Fibroblast of lung (primary cell): ENCODE measurements around the gene YES1. TPM values are rescaled to one million over a fixed set of nuclear protein-coding genes. Genes with fewer than 3 reads are reported as not detected.
"Not testable (repeated sequence)": the region's sequence is repeated elsewhere in the genome, so short reads cannot be mapped to it uniquely, and the experiment has no call there.

Experiments
- DNase-seq, 2 donors: peaks; one replicate each; pipeline versions ENCODE4 v3.0.0 to v3.0.0-alpha.2; 2010; ENCODE audit warnings: low read depth in 2 of 2
- H2AFZ ChIP-seq: 2 replicates; pipeline ENCODE4 v1.5.1; 2012; ENCODE audit warnings: low read length, control low read depth, inconsistent platforms
- H3K27ac ChIP-seq: 2 replicates; pipeline ENCODE4 v1.5.1; 2011; ENCODE audit warnings: low read length, control low read depth; ENCODE audit not compliant: insufficient read depth
- H3K27me3 ChIP-seq: 2 replicates; pipeline ENCODE4 v1.5.1; 2011; ENCODE audit warnings: mild to moderate bottlenecking, low read length; ENCODE audit not compliant: control insufficient read depth, insufficient read depth
- H3K36me3 ChIP-seq: 2 replicates; pipeline ENCODE4 v1.5.1; 2011; ENCODE audit warnings: low read length; ENCODE audit not compliant: control insufficient read depth, insufficient read depth
- H3K4me1 ChIP-seq: 2 replicates; pipeline ENCODE4 v1.5.1; 2011; ENCODE audit warnings: low read length; ENCODE audit not compliant: control insufficient read depth, insufficient read depth; ENCODE audit errors: extremely low read depth
- H3K4me2 ChIP-seq: 2 replicates; pipeline ENCODE4 v1.5.1; 2011; ENCODE audit warnings: low read length, control low read depth; ENCODE audit not compliant: insufficient read depth; ENCODE audit errors: extremely low read depth
- H3K4me3 ChIP-seq, 4 experiments: fragments of 200-600 bp in 1 of 4; sonication (generic) in 1 of 4; replicated peaks in 1 of 4; 2 replicates each; pipeline ENCODE4 v1.5.1; 2011 to 2016; ENCODE audit warnings: low read length in 4 of 4, low read depth in 3 of 4, mild to moderate bottlenecking in 3 of 4, control low read depth in 2 of 4, inconsistent platforms in 1 of 4, mixed read lengths in 1 of 4; ENCODE audit not compliant: insufficient read depth in 1 of 4; ENCODE audit errors: control extremely low read depth in 1 of 4
- H3K79me2 ChIP-seq: 2 replicates; pipeline ENCODE4 v1.5.1; 2012; ENCODE audit warnings: mild to moderate bottlenecking, low read length, inconsistent platforms; ENCODE audit not compliant: control insufficient read depth, insufficient read depth
- H3K9ac ChIP-seq: 2 replicates; pipeline ENCODE4 v1.5.1; 2011; ENCODE audit warnings: mild to moderate bottlenecking, low read length, control low read depth; ENCODE audit not compliant: insufficient read depth
- H3K9me3 ChIP-seq: 2 replicates; pipeline ENCODE4 v1.5.1; 2012; ENCODE audit warnings: low read depth, low read length; ENCODE audit not compliant: control insufficient read depth, insufficient read depth
- H4K20me1 ChIP-seq: 2 replicates; pipeline ENCODE4 v1.5.1; 2011; ENCODE audit warnings: low read length; ENCODE audit not compliant: control insufficient read depth, insufficient read depth; ENCODE audit errors: extremely low read depth
- CTCF ChIP-seq, 2 donors: IDR thresholded peaks in 1 of 2; conservative IDR thresholded peaks in 1 of 2; 1 replicate in 1 of 2; 2 replicates in 1 of 2; pipeline ENCODE4 v1.5.1; 2011 to 2012; ENCODE audit warnings: low read length in 2 of 2, control low read depth in 1 of 2, inconsistent platforms in 1 of 2, low read depth in 1 of 2, mild to moderate bottlenecking in 1 of 2
- EZH2 ChIP-seq: IDR thresholded peaks from 2 replicates; pipeline ENCODE4 v1.5.1; 2012; ENCODE audit warnings: low read length, control low read depth, mild to moderate bottlenecking; ENCODE audit errors: missing control alignments
- polyA plus RNA-seq, 2 donors: library from polyadenylated mRNA; depleted of rRNA in 1 of 2; stranded (reverse) in 1 of 2; unstranded in 1 of 2; fragments of >200 nt; gene quantifications; 2 replicates each; pipeline ENCODE4 v1.2.1, GENCODE V29; 2011 to 2012; ENCODE audit warnings: missing spikeins in 1 of 2
- total RNA-seq: library from RNA; depleted of rRNA; stranded (reverse); fragments of >200 nt; gene quantifications from 2 replicates; pipeline ENCODE4 v1.2.1, GENCODE V29; 2014

The YES1 gene
- total and polyA plus RNA-seq, 2 donors (not counting 1 experiment from before 2014, with no cell fraction given): 26.6 to 49.5 TPM

DNA sequence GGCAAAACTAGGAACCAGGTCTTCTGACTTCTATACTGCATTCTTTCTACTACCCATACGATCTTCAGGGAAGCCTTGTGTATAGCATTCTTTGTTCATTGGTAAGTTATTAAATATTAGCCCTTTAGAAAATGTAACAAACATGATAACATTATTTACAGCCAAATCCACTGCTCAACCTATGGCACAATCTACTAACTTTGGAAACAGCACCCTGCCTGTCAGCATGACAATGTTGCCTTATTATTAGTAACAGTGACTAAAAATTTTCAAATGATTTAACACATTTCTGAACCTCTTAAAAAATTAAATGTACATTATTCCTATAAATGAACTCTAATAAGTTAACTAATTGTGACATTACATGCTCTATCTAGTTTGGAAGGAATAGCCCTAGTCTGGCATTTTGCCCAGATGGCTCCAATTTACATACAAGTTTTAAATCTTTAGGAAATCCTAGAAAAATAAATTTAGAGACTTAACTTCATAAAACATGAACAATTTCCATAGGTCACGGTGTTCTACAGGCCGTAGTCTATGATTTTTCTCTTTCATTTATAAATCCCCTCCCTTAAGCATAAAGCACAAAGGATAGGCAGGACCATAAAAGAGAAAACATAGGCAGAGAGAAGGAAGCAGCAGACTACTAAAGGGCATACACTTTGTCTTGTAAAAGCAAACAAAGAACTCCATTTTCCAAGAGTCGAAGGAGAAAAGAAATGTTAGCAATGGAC, 33.7 kb downstream of the YES1 start:
- peaks cover 1% of the 10 kb centered on the region for H3K79me2 ChIP-seq
- no peaks in the 10 kb centered on the region for H3K36me3 ChIP-seq
- no peaks in the 10 kb centered on the region for H4K20me1 ChIP-seq
- H2AFZ ChIP-seq: no peak overlapping the region
- no peaks in the 10 kb centered on the region for H3K4me1 ChIP-seq
- no peak overlapping the region for H3K9ac ChIP-seq
- no peak overlapping the region for H3K27ac ChIP-seq
- DNase-seq: peak in 1 of 2 donors; percentile 37
- H3K9me3 ChIP-seq: no peaks in the 10 kb centered on the region
- H3K27me3 ChIP-seq: no peaks in the 10 kb centered on the region
- H3K4me3 ChIP-seq: no peak overlapping the region
- TF ChIP-seq EZH2 (no peak), CTCF (conservative IDR thresholded peaks at IDR 0.05 in 1 of 2, IDR thresholded peaks at IDR 0.05 in 1 of 2; ENCODE audit: low read depth in 1 of 2, low read length in 2 of 2) (no peak)
- no peak overlapping the region for H3K4me2 ChIP-seq

DNA sequence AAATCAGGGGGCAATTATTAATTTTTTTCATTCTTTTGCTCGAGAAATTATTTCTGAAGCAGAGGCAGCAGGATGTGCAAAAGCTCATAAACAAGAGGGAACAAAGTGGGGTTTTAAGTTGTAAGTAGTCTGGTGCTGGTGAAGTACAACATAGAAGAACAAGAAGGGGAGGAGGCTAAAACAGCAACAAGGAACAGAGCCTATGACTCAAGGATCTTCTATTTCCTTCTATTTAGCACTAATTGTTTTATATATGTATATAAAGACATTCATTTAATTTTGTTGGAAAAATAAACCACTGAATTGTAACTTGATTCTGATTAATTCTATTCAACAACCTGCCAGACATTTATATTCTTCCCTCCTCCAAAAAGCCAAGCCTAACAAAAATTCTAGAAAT, 35.0 kb downstream of the YES1 start:
- Histone ChIP-seq H3K79me2 (peaks cover 1% of the 10 kb centered on the region), H3K27me3 (no peaks in the 10 kb centered on the region), H3K27ac (no peak overlapping the region), H2AFZ (no peak overlapping the region), H3K4me2 (no peak overlapping the region), H3K9ac (no peak overlapping the region), H3K4me1 (no peaks in the 10 kb centered on the region), H3K4me3 (no peak overlapping the region), H4K20me1 (no peaks in the 10 kb centered on the region), H3K9me3 (no peaks in the 10 kb centered on the region), H3K36me3 (no peaks in the 10 kb centered on the region)
- peak; percentile 39 to 46 for DNase-seq
- TF ChIP-seq EZH2 (no peak), CTCF (conservative IDR thresholded peaks at IDR 0.05 in 1 of 2, IDR thresholded peaks at IDR 0.05 in 1 of 2; ENCODE audit: low read depth in 1 of 2, low read length in 2 of 2) (no peak)

DNA sequence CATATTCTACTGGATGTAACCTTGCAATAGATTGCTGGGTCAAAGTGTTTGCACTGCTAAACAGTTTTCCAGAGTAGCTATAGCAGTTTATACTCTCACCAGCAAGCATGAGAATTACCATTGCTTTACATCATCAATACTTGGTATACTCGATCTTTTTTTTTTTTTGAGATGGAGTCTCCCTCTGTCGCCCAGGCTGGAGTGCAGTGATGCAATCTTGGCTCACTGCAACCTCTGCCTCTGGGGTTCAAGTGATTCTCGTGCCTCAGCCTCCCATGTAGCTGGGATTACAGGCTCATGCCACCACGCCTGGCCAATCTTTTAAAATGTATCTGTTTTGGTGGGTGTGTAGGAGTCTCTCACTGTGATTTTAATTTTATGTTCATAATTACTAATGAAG, 36.0 kb downstream of the YES1 start:
- H3K4me2 ChIP-seq, H3K36me3 ChIP-seq, H3K4me3 ChIP-seq, H3K9ac ChIP-seq, H4K20me1 ChIP-seq, H3K4me1 ChIP-seq, H3K9me3 ChIP-seq, H3K79me2 ChIP-seq, DNase-seq, H2AFZ ChIP-seq, H3K27ac ChIP-seq, H3K27me3 ChIP-seq: not testable (repeated sequence)
